GM19467 (cell line): Measurements from ENCODE around the gene MSLN.

ENCODE experiments used
- ATAC-seq: cut with Tn5 transposase; IDR thresholded peaks from one replicate; pipeline ENCODE4 v1.9.1; 2021; ENCODE audit warnings: mild to moderate bottlenecking, moderate library complexity; ENCODE audit not compliant: unreplicated experiment

Gene MSLN

GRCh38 chr16:788399-789126 lies 28.0 kb downstream of the MSLN start, which contains the start of gene CHTF18:
Gene CHTF18, plus strand, starts transcription at chr16:788620. Its CDS starts 65 bp downstream, at chr16:788685.
- peak; percentile 56 for ATAC-seq

- ATAC-seq = no peak
Measured at GRCh38 chr16:789191-789850, 28.8 kb downstream of the MSLN start.

- no peak for ATAC-seq
Measured at GRCh38 chr16:790086-790485, 29.6 kb downstream of the MSLN start.

GRCh38 chr16:791131-791530 lies 30.6 kb downstream of the MSLN start:
- ATAC-seq = no peak

- no peak for ATAC-seq
Measured at GRCh38 chr16:792221-792995, 31.9 kb downstream of the MSLN start.

- no peak for ATAC-seq
Measured at GRCh38 chr16:793414-793813, 32.9 kb downstream of the MSLN start.

- ATAC-seq = no peak
Measured at GRCh38 chr16:794091-794822, 33.7 kb downstream of the MSLN start.

- no peak for ATAC-seq
Measured at GRCh38 chr16:794853-795466, 34.4 kb downstream of the MSLN start.

- ATAC-seq = no peak
Measured at GRCh38 chr16:795580-796229, 35.2 kb downstream of the MSLN start.

GRCh38 chr16:796296-797119 lies 36.0 kb downstream of the MSLN start:
- ATAC-seq = no peak

GRCh38 chr16:797120-797420 lies 36.5 kb downstream of the MSLN start:
- no peak for ATAC-seq

GRCh38 chr16:797686-798085 lies 37.2 kb downstream of the MSLN start:
- no peak for ATAC-seq

- no peak for ATAC-seq
Measured at GRCh38 chr16:798666-799065, 38.1 kb downstream of the MSLN start.

- ATAC-seq = no peak
Measured at GRCh38 chr16:799111-799947, 38.8 kb downstream of the MSLN start.

GRCh38 chr16:799948-800833 lies 39.7 kb downstream of the MSLN start, which contains the start of gene GNG13:
Gene GNG13, minus strand, starts transcription at chr16:800734. Its CDS starts 1,657 bp downstream, at chr16:799077.
- no peak for ATAC-seq

- ATAC-seq = no peak
Measured at GRCh38 chr16:800834-801511, 40.4 kb downstream of the MSLN start.
